Neural cell (in vitro differentiated cells): ENCODE data around the gene DOCK4. TPM values are rescaled to one million over a fixed set of nuclear protein-coding genes. Genes with fewer than 3 reads are reported as not detected.

ENCODE experiments used
- H2AFZ ChIP-seq: fragments of 200-600, 300-800 bp; sonication (generic), shearing (Covaris generic); 2 replicates; pipeline ENCODE4 v1.6.0; 2014; ENCODE audit warnings: low read depth, mild to moderate bottlenecking, antibody characterized with exemption, low read length, moderate library complexity
- H3F3A ChIP-seq: fragments of 200-600 bp; shearing (Covaris generic); 2 replicates; pipeline ENCODE4 v1.6.1; 2016; ENCODE audit warnings: mild to moderate bottlenecking, moderate library complexity, mixed read lengths, antibody characterized with exemption, low read length; ENCODE audit not compliant: insufficient read depth, poor library complexity, severe bottlenecking
- H3K27ac ChIP-seq: fragments of 200-600, 300-800 bp; sonication (generic), shearing (Covaris generic); 2 replicates; pipeline ENCODE4 v1.5.1; 2014; ENCODE audit warnings: mild to moderate bottlenecking, low read length, moderate library complexity
- H3K27me3 ChIP-seq: fragments of 300-800, 200-600 bp; sonication (generic), shearing (Covaris generic); 2 replicates; pipeline ENCODE4 v1.6.0; 2014; ENCODE audit warnings: mild to moderate bottlenecking, low read depth, low read length, moderate library complexity; ENCODE audit not compliant: insufficient read depth
- H3K36me3 ChIP-seq: fragments of 300-800, 200-600 bp; sonication (generic), shearing (Covaris generic); 2 replicates; pipeline ENCODE4 v1.5.1; 2014; ENCODE audit warnings: mild to moderate bottlenecking, antibody characterized with exemption, low read length, moderate library complexity; ENCODE audit not compliant: insufficient read depth
- H3K4me2 ChIP-seq: fragments of 300-800, 200-600 bp; sonication (generic), shearing (Covaris generic); 2 replicates; pipeline ENCODE4 v1.6.0; 2014; ENCODE audit warnings: mild to moderate bottlenecking, low read length
- H3K4me3 ChIP-seq: fragments of 300-800, 200-600 bp; sonication (generic), shearing (Covaris generic); 2 replicates; pipeline ENCODE4 v1.5.1; 2014; ENCODE audit warnings: mild to moderate bottlenecking, low read length, moderate library complexity
- H3K79me2 ChIP-seq: fragments of 200-600 bp; shearing (Covaris generic); replicated peaks from 2 replicates; pipeline ENCODE4 v1.6.0; 2014; ENCODE audit warnings: mild to moderate bottlenecking, low read length, moderate library complexity; ENCODE audit not compliant: insufficient read depth
- H3K9ac ChIP-seq: fragments of 300-800, 200-600 bp; sonication (generic), shearing (Covaris generic); 2 replicates; pipeline ENCODE4 v1.6.1; 2016; ENCODE audit warnings: mild to moderate bottlenecking, low read length, mixed read lengths
- H3K9me2 ChIP-seq: fragments of 200-600 bp; shearing (Covaris generic); 2 replicates; pipeline ENCODE4 v1.6.1; 2016; ENCODE audit warnings: mild to moderate bottlenecking, low read length, mixed read lengths; ENCODE audit not compliant: insufficient read depth
- H3K9me3 ChIP-seq: fragments of 200-600, 300-800 bp; sonication (generic), shearing (Covaris generic); 2 replicates; pipeline ENCODE4 v1.6.1; 2016; ENCODE audit warnings: mild to moderate bottlenecking, mixed run types, low read length, moderate library complexity, mixed read lengths
- H4K20me1 ChIP-seq: fragments of 200-600 bp; shearing (Covaris generic); 2 replicates; pipeline ENCODE4 v1.6.1; 2016; ENCODE audit warnings: mild to moderate bottlenecking, mixed run types; ENCODE audit not compliant: insufficient read depth
- CTCF ChIP-seq: fragments of 450-650 bp; IDR thresholded peaks from 2 replicates; pipeline ENCODE4 v1.5.1; 2014; ENCODE audit warnings: antibody characterized with exemption, mild to moderate bottlenecking, moderate library complexity; ENCODE audit not compliant: poor library complexity, severe bottlenecking
- EP300 ChIP-seq: fragments of 450-650 bp; conservative IDR thresholded peaks from 2 replicates; pipeline ENCODE4 v1.6.1; 2014; ENCODE audit warnings: antibody characterized with exemption, mild to moderate bottlenecking, moderate library complexity; ENCODE audit not compliant: poor library complexity, severe bottlenecking
- EZH2 ChIP-seq: fragments of 200-600, 300-800 bp; shearing (Covaris generic), sonication (generic); IDR thresholded peaks from 2 replicates; pipeline ENCODE4 v1.6.1; 2014; ENCODE audit warnings: antibody characterized with exemption, low read length, borderline replicate concordance, mild to moderate bottlenecking; ENCODE audit not compliant: insufficient read depth, poor library complexity, severe bottlenecking
- MXI1 ChIP-seq: fragments of 450-650 bp; conservative IDR thresholded peaks from 2 replicates; pipeline ENCODE4 v1.6.1; 2014; ENCODE audit warnings: antibody characterized with exemption, mild to moderate bottlenecking; ENCODE audit not compliant: poor library complexity, severe bottlenecking
- POLR2AphosphoS5 ChIP-seq: IDR thresholded peaks from 2 replicates; pipeline ENCODE4 v1.6.1; 2012
- RAD21 ChIP-seq: fragments of 450-650 bp; conservative IDR thresholded peaks from 2 replicates; pipeline ENCODE4 v1.6.1; 2014; ENCODE audit warnings: antibody characterized with exemption, mild to moderate bottlenecking, moderate library complexity
- REST ChIP-seq: IDR thresholded peaks from 2 replicates; pipeline ENCODE4 v1.6.1; 2012; ENCODE audit warnings: borderline replicate concordance
- SMC3 ChIP-seq: fragments of 450-650 bp; conservative IDR thresholded peaks from 2 replicates; pipeline ENCODE4 v1.6.1; 2014; ENCODE audit warnings: antibody characterized with exemption, mild to moderate bottlenecking, moderate library complexity; ENCODE audit not compliant: poor library complexity
- TAF1 ChIP-seq: IDR thresholded peaks from 2 replicates; pipeline ENCODE4 v1.6.1; 2012; ENCODE audit warnings: low read depth
- polyA plus RNA-seq: library from polyadenylated mRNA; depleted of rRNA; stranded (reverse); fragments of >200 nt; gene quantifications from 2 replicates; pipeline ENCODE4 v1.2.3, GENCODE V29; 2014

DOCK4 gene
- polyA plus RNA-seq, 1 donor from 2014 or later: 28.1 TPM

GRCh38 chr7:112071856-112072255, 134.3 kb downstream of the DOCK4 start:
- Histone ChIP-seq H3K27me3 (no peaks in the 10 kb centered on the region), H3K79me2 (no peaks in the 10 kb centered on the region), H3K4me2 (no peak overlapping the region), H3K9me2 (no peaks in the 10 kb centered on the region), H3K9ac (no peak overlapping the region), H4K20me1 (no peaks in the 10 kb centered on the region), H2AFZ (no peak overlapping the region), H3K36me3 (no peaks in the 10 kb centered on the region), H3F3A (no peaks in the 10 kb centered on the region), H3K4me3 (no peak overlapping the region), H3K9me3 (no peaks in the 10 kb centered on the region), H3K27ac (no peak overlapping the region)
- TF ChIP-seq CTCF (no peak), EP300 (no peak), EZH2 (no peak)

DNA sequence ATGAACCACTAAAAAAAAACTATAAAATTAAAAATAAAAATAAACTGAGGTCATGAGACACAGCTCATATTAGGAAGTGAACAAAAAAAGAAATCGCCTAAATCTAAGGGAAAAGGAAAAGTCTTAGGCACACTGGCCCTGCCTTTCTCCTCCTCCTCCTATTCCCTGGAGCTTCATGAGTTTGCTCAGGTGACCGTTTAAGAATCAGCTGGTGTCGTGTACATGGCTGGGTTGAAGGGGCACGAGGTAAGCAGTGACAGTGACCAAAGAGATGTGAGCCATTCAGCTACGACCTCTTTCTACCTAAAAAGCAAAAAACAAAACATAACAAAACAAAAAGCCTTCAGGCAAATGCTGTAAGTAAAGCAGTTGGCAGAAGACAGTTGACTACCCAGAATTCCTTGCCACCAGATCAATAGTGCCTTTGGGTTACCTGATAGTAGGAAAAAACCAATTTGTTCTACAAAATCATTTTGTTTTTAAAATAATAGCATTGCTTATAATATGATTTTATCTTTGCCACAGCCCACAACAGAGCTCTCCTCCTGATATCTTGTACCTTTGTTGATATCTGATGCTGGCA, 135.4 kb downstream of the DOCK4 start:
- TF ChIP-seq MXI1: no peak
- no peak for TF ChIP-seq REST
- TF ChIP-seq POLR2AphosphoS5: no peak
- no peak for TF ChIP-seq TAF1
- TF ChIP-seq EZH2: no peak
- no peak for TF ChIP-seq SMC3
- TF ChIP-seq RAD21: no peak
- no peak for TF ChIP-seq CTCF
- no peak for TF ChIP-seq EP300
- Histone ChIP-seq H3K27me3 (no peaks in the 10 kb centered on the region), H3K4me2 (no peak overlapping the region), H3F3A (no peaks in the 10 kb centered on the region), H3K4me3 (no peak overlapping the region), H4K20me1 (no peaks in the 10 kb centered on the region), H3K27ac (no peak overlapping the region), H3K9me2 (no peaks in the 10 kb centered on the region), H3K36me3 (no peaks in the 10 kb centered on the region), H2AFZ (no peak overlapping the region), H3K79me2 (no peaks in the 10 kb centered on the region), H3K9ac (no peak overlapping the region), H3K9me3 (no peaks in the 10 kb centered on the region)
